ENCODE results near the gene LRP10.
A peak's percentile ranks its signal among the peaks of the same experiment; 100 is the strongest.
"Not testable (repeated sequence)": the region's sequence is repeated elsewhere in the genome, so short reads cannot be mapped to it uniquely, and the experiment has no call there.

The LRP10 gene

GRCh38 chr14:22887260-22887989 is 15.9 kb downstream of the LRP10 start:
- DNase-seq (ENCODE audit: low spot score) = peak; percentile 87

GRCh38 chr14:22887990-22888378 is 16.4 kb downstream of the LRP10 start:
- no peak for DNase-seq (ENCODE audit: low spot score)

GRCh38 chr14:22888662-22889061 is 17.1 kb downstream of the LRP10 start:
- DNase-seq (ENCODE audit: low spot score) = no peak

GRCh38 chr14:22890416-22890815 is 18.9 kb downstream of the LRP10 start:
- no peak for DNase-seq (ENCODE audit: low spot score)

GRCh38 chr14:22892488-22892887 is 20.9 kb downstream of the LRP10 start:
- DNase-seq (ENCODE audit: low spot score) = no peak

GRCh38 chr14:22893706-22894105 is 22.2 kb downstream of the LRP10 start:
- DNase-seq (ENCODE audit: low spot score) = no peak

GRCh38 chr14:22895402-22895801 is 23.9 kb downstream of the LRP10 start:
- no peak for DNase-seq (ENCODE audit: low spot score)

GRCh38 chr14:22896356-22896755 is 24.8 kb downstream of the LRP10 start:
- DNase-seq (ENCODE audit: low spot score) = peak; percentile 15

- DNase-seq (ENCODE audit: low spot score) = peak; percentile 24
Measured at GRCh38 chr14:22896760-22897159, 25.2 kb downstream of the LRP10 start.

- DNase-seq (ENCODE audit: low spot score) = peak; percentile 81
Measured at GRCh38 chr14:22897357-22897756, 25.8 kb downstream of the LRP10 start.

- DNase-seq (ENCODE audit: low spot score) = peak; percentile 67
Measured at GRCh38 chr14:22898302-22899090, 27.0 kb downstream of the LRP10 start.

- peak; percentile 92 for DNase-seq (ENCODE audit: low spot score)
Measured at GRCh38 chr14:22900081-22900799, 28.7 kb downstream of the LRP10 start.

- DNase-seq (ENCODE audit: low spot score) = no peak
Measured at GRCh38 chr14:22901799-22902198, 30.3 kb downstream of the LRP10 start.

GRCh38 chr14:22903742-22904087 is 32.2 kb downstream of the LRP10 start:
- DNase-seq (ENCODE audit: low spot score) = no peak

- no peak for DNase-seq (ENCODE audit: low spot score)
Measured at GRCh38 chr14:22905627-22906026, 34.1 kb downstream of the LRP10 start.

- DNase-seq (ENCODE audit: low spot score) = no peak
Measured at GRCh38 chr14:22906073-22906472, 34.5 kb downstream of the LRP10 start.

- DNase-seq (ENCODE audit: low spot score) = no peak
Measured at GRCh38 chr14:22907429-22907828, 35.9 kb downstream of the LRP10 start.

GRCh38 chr14:22908601-22909000 is 37.1 kb downstream of the LRP10 start:
- no peak for DNase-seq (ENCODE audit: low spot score)

GRCh38 chr14:22910916-22911315 is 39.4 kb downstream of the LRP10 start:
- no peak for DNase-seq (ENCODE audit: low spot score)

- not testable (repeated sequence) for DNase-seq (ENCODE audit: low spot score)
Measured at GRCh38 chr14:22914836-22915235, 43.3 kb downstream of the LRP10 start.

GRCh38 chr14:22915886-22916521 is 44.5 kb downstream of the LRP10 start:
- no peak for DNase-seq (ENCODE audit: low spot score)

- peak; percentile 100 for DNase-seq (ENCODE audit: low spot score)
Measured at GRCh38 chr14:22918804-22919600, 47.5 kb downstream of the LRP10 start, which contains the start of gene RBM23. Gene RBM23, minus strand, starts transcription at chr14:22919149.
